ENCODE data around the gene MRPS23.
A peak's percentile ranks its signal among the peaks of the same experiment; 100 is the strongest.

MRPS23 gene

DNA sequence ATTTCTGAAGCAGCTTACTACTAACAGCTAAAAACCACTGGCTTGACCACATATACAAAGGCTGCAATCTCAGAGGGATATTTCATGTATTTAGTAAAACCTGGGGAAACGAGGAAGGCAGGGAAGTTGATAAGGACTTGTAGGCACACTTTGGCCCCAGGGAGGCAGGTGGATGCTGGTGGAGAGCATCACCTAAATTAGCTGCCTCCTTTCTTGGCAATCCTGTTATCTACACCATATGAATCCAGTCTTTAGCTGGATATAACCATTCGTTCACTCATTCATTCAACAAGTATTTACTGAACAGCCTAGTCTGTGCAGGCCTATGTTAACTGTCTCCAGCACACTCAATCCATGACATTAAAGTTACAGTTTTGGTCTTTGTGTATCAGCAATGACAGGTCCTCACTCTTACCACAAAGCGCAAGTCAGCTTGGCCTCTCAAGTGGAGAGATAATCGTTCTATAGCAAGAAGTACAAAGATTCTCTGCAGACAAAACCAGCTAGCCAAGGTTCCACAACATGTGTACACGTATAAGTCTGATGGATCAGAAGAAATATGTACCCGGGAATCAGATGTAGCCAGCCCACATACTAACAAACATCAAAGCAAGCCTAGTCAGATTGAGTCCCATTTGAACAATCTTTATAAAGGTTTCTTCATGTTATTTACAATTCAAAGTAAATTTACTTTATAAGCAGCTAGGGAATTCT lies 10.8 kb downstream of the MRPS23 start:
- DNase-seq (ENCODE audit: low read depth in 2 of 3, low spot score in 1 of 3), result no peak

DNA sequence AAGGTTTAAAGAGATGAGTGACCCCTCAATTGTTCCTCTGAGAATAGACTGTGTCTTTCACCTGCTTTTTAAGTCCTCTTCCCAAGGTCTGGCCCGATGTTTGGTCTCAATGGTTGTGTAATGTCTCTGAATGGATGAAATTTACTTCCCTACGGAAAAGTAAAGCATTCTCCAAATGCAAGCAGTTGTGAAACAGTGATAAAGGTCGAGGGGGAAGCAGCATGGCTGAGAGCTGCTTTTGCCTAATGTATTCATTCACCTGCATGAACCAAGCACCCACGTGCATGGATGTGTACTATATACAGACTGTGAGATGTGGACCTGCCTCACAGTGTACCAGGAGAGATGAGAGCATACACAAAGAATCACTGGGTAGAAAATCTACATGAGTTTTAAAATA lies 11.4 kb downstream of the MRPS23 start:
- DNase-seq (ENCODE audit: low read depth in 2 of 3, low spot score in 1 of 3), result no peak

DNA sequence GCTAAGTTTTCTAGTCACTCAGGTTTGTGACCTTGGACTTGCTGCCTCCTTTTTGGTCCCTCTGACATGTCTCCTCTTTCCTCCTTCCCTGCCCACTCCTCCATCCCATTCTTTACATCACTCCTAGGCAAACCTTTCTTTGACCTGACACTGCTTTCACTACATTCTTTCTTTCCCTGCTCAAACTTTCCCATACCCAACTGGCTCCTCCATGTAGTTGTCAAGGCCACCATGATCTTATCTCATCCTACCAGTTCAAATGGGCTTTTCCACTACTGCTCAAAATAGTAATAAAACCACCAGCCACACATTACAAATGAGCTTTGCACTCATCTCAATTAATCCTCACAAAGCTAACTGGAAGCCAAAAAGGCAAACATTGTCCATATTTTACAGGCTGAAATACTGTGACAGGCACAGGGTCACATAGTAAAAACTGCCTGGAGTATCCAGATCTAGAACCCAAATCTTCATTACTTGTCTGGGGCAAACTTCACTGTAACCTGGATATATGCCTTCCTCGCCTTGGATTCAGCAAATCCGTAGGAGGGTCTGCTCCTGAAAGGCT lies 14.4 kb downstream of the MRPS23 start:
- no peak for DNase-seq (ENCODE audit: low read depth in 2 of 3, low spot score in 1 of 3)

DNA sequence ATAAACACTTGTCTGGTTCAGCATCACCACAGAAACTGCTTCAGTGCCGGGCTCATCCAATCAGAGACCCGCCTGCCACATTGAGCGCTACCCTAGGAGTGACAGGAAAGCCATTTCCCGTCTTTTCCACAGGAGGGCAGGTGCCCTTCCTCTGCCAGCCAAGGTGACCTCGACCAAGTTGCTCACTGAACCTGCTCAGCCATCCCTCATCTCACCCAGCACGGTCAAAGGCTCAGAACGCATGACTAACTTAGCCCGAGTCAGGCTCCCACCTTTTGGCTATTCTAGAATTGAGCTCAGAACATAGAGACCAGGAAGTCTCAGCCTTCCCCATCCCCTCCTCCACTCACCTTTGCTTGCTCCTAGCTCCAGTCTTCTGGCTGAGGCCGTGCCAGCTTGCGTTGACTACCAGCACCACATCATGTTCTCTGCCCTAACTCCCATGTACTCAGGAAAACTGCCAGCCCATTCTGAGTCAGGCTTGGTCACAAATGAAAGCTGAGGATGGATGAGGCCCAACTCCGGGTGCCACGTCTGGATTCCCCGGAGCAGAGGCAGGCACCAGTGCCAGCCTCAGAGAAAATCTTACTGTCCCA lies 15.6 kb downstream of the MRPS23 start:
- no peak for DNase-seq (ENCODE audit: low read depth in 2 of 3, low spot score in 1 of 3)

DNA sequence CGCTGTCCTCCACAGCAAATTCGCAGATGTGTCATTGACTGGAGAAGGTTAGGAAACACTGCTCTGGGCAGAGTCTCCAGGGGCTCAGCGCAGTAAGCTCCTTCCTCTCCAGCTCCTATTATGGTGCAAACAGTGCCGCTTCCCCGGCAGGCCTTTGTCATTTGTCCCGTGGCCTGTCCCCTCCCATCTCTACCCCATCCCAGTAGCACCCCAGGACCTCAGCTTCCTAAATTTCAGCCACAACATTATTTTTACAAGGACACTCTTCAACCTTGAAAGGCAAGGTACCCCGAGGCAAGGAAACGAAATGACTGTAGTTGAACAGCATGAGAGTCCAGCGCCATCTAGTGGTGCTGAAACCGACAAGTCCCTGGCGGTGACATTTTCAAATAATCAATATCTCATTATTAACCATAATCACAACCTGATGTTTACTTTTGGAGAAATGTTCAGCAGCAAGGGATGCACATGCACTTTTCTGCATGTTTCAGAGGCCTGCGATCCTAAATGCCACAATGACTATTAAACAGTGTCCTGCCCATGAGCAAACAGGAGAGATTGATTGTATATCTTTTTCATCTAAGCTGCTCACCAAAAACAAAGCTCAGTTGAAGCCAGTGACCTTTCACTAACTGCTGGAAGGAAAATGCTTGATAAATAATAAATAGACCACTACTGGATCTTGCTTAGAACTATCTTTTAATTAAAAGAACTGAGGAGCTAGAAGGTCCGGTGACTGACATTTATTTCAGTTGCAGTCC lies 16.5 kb downstream of the MRPS23 start:
- peak in 2 of 3 donors; percentile 51 to 70 for DNase-seq (ENCODE audit: low read depth in 2 of 3, low spot score in 1 of 3)

DNA sequence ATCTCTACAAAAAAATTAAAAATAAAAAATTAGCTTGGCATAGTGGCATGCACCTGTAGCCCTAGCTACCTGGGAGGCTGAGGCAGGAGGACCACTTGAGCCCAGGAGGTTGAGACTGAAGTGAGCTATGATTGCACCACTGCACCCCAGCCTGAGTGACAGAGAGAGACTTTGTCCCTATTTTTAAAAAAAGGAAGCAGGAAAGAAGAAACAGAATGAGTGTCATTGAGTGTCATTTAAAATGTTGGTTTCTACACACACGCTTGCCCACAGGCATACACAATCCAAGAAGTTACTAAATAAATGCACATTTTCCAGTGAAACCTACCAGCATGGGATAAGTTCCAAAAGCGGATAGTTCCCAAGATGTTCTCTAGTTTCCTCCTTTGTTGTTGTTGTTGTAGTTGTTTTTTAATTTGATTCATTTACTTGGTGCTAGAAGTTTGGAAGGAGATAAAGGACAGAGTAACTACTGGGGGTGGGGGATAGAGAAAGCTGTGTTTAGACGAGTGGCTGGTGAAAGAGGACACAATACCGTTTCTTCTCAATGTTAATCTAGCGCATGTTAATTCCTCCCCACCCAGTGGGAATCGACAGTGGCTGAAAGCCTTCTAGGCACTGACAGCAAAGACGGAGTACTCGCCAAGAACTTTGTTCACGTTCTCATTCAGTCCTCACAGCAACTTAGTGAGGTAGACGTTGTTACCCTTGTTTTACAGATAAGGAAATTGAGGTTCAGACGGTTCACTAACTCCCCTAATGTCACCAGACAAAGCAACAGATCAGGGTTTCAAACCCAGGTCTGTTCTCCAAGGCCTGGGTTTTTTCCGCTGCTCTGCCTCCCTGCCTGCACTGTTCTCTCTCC lies 17.3 kb downstream of the MRPS23 start:
- DNase-seq (ENCODE audit: low read depth in 2 of 3, low spot score in 1 of 3), result no peak

DNA sequence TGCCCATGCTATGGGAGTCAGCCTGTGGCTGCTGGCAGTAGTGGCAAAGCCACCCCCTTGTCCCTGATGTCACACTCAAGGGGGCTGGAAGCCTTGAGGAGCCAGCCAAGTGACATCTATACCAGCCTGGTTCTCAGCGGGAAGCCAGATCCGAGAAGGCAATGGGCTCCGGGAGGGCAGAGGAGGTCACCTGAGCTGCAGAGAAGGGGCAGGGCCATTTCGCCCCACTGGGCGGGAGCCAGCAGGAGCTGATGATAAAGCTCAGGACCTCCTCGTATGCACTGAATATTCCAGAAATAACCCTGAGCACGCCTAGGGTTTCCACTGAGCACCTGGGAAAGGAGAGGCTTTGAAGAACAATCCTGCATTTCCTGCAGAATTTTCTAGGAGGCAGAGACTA lies 19.0 kb downstream of the MRPS23 start:
- no peak for DNase-seq (ENCODE audit: low read depth in 2 of 3, low spot score in 1 of 3)

DNA sequence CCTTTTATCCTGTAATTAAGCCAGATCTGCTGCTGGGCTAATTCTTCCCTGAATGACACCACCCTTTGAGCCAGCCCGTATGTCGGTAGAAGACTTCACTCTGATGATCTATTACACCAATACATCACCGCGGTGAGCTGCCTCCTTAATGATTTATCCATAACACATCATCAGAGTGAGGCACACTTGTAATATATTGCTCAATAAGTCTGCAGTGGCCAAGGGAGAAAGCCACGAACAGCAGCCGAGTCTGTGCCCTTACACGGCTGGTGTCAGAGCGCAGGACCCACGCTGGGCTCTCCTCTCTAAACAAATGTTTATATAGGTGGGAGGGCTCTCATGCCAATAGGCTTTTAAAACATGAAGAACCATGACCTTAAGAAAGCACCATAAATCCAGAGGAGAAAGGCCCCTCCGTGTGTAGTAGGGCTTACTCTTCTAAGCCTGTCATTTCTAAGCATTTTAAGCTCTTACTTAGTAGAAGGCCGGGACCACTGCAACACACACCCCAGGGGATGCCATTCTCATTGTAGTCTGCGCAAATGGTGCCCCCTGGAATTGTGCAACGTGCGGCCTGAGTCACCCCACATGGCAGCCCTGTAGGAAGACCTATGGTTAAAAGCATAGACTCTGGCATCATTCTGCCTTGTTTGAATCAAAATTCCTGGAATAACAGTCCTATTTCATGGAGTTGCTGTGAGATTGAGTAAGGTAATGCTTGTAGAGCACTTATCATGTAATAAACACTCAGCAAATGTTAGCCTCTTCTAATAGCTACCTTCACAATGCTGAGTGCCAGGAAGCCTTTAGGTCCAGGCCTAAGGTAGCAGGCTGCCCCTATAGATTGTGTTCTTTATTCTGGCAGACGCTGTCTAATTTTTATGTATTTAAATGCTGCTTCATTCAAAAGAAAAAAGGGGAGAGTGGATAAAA lies 26.1 kb downstream of the MRPS23 start:
- no peak for DNase-seq (ENCODE audit: low read depth in 2 of 3, low spot score in 1 of 3)

DNA sequence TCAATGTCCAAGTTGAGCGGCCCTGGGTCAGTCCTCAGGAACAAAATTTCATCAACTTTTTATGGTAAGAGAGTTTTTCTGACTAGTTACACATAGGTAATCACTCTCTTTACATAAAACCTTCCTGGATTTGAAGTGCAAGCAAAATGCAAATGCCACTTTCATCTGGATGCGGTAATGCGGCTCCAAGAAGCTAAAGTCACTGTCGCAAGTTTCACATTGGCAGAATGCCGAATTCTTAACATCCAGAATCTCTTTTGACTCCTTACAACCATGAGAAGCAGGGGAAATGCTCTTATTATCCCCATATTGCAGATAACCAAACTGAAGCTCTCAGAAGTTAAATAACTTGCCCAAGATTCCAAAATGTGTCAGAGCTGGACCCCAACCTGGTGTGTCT lies 30.0 kb downstream of the MRPS23 start:
- no peak for DNase-seq (ENCODE audit: low read depth in 2 of 3, low spot score in 1 of 3)

DNA sequence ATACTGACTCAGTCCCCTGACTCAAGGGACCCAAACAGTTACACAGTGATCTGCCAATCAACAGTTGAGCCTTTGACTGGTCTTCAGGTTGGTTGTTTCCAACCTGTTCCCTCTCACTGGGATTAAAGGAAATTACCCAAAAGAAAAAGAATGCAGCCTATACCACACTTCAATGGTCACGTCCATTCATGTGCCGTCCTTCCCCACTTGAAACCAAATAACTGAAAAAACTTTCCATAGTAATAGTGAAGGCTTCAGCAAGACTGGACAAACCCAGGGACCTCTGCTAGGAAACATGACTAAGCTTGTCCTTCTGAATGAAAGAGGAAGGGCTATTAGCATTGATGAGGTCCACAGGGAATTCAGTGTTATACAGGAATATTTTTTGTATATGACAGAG lies 30.6 kb downstream of the MRPS23 start:
- DNase-seq (ENCODE audit: low read depth in 2 of 3, low spot score in 1 of 3), result no peak

DNA sequence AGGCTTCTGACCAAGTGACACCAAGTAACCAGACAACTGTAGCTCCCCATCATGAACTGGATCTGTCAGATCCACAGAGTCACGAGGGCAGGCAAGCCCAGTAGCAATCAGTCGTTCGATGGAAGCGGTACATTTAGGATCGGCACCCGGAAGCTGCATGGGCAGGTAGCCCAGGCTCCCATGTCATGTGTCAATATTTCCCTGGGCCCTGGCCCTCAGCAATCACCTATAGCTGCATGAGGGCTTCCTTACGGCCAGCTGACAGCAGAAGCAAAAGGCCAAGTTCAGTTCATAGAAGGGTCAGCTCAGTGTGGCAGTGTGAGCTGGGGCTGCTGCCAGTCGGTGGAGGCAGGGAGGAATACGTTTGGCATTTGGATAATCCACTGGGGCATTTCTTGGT lies 31.8 kb downstream of the MRPS23 start:
- DNase-seq (ENCODE audit: low read depth in 2 of 3, low spot score in 1 of 3), result no peak

DNA sequence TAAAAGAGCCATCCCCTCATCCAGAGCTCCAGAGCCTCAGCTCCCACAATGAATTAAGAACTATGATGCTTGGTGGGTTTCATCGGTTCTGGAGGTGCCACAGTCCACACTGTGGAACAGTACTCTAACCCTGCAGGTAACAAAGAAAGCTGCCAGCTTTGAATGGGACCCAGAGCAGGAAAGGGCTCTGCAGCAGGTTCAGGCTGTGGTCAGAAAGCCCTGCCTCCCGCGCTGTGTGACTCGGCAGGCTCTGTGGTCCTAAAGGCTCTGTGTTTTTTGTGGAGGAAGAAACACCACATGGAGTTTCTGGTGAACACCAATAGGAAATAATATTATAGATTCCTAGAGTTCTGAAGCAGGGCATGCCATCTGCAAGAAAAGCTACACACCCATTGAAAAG lies 32.5 kb downstream of the MRPS23 start:
- no peak for DNase-seq (ENCODE audit: low read depth in 2 of 3, low spot score in 1 of 3)

DNA sequence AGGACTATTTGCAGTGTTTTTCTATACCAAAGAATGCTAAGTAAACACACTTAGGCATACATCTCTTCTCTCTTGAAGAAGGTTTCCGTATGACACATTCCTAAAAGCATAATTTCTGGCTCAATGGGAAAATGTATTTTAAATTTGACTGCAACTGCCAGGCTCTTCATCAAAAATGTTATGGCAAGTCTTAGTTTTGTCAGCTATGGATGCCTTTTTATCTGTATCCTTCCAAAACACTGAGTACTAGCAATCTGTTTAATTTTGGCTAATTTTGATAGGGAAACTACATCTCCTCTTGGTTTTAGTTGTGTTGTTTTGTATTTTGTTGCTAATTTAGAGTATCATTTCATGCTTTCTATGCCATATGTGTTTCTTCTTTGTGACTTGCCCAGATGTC lies 35.4 kb downstream of the MRPS23 start:
- DNase-seq (ENCODE audit: low read depth in 2 of 3, low spot score in 1 of 3), result no peak

DNA sequence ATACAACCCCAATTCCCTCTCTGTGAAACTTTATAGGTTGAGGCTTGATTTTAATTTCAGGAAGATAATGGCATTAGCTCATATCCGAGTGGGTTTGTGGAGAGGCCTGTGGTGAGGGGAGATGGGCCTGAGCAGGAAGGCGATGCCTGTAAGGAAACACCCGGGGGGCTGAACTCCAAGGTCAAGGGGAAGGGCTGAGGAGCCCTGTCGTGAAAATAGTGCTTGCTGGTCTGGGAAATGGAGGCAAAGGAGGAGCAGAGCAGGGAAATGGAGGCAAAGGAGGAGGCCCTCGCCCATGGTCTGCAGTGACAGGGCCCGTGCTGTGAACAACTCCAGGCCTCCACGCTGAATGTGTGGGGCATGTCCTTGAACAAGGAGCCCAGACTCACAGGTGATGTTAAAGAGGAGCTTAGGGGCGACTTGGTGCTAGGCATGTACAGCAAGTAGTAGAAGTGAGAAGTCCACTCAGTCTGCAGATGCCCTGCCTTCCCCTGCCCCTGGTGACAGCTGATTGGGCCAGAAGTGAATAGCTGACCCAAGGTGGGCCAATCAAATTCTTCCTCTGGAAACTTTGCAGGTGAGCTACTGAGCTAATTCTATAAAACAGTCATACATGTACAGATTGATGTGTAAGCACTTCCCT lies 38.1 kb downstream of the MRPS23 start:
- no peak for DNase-seq (ENCODE audit: low read depth in 2 of 3, low spot score in 1 of 3)

DNA sequence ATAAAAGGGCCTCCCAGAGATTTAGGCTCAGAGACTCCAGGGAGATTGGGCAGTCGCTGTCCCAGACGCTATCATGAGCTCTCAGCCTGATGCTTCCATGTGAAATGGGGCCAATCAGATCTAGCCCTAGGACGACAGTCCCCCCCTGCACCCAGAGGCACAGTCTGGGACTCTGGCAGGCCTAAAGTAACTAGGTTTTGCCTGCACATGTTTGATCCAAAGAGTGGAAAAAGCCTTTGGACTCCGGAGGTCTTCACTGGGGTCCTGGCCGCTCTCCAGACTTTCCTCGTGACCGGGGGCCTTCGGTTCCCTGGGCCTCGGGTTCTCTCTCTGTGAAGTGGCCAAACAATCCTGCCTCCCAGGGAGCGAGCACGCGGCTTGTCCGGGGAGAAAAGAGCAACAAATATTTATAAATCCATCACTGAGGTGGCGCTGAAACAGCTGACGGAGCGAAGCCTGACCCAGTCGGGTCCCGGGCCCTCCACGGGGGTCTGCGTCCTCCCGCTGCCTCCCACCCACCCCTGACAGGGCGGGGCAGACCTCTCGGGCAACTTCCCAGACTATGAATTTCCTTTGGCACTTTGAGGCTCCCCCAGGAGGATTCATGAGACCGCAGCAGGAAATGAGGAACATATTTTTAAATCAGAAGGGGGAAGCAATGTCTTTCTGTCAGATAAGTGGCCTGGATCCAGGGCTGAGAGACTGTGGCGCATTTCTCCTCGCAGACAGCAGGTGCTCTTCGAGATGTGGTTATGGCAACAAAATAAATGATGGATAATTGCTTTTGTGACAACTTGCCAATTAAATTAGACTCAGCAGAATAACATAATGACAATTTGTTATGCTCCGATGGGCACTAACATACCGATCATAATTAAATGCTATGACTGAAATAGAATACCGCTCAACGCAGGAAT lies 38.9 kb downstream of the MRPS23 start:
- DNase-seq (ENCODE audit: low read depth in 2 of 3, low spot score in 1 of 3), result no peak

DNA sequence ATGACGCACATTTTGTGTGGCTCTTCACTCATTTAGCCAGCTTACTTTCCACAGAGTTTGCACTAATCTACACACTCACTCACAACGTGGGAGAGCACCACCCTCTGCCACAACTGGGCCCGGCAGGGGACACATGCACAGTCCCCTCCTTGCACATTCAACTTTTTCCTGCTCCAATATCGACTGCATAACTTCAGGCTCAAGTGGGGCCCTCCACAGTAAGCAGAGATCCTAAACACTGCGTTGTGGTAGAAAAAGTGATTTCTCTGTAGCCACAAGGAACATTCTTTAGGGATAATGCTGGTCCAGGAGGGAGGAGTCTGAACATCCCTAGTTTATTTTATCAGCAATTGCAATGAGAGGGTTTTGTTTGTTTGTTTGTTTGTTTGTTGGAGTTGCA lies 40.0 kb downstream of the MRPS23 start:
- no peak for DNase-seq (ENCODE audit: low read depth in 2 of 3, low spot score in 1 of 3)

DNA sequence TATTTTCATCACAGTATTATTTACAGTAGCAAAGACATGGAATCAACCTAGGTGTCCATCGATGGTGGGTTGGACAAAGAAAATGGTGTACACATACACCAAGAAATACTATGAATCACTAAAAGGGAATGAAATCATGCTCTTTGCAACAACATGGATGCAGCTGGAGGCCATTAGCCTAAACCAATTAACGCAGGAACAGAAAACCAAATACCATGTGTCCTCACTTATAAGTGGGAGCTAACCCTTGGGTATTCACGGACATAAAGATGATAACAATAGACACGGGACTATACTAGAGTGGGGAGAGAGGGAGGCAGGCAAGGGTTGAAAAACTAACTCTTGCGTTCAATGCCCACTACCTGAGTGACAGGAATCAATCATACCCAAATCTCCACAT lies 41.0 kb downstream of the MRPS23 start:
- no peak for DNase-seq (ENCODE audit: low read depth in 2 of 3, low spot score in 1 of 3)

DNA sequence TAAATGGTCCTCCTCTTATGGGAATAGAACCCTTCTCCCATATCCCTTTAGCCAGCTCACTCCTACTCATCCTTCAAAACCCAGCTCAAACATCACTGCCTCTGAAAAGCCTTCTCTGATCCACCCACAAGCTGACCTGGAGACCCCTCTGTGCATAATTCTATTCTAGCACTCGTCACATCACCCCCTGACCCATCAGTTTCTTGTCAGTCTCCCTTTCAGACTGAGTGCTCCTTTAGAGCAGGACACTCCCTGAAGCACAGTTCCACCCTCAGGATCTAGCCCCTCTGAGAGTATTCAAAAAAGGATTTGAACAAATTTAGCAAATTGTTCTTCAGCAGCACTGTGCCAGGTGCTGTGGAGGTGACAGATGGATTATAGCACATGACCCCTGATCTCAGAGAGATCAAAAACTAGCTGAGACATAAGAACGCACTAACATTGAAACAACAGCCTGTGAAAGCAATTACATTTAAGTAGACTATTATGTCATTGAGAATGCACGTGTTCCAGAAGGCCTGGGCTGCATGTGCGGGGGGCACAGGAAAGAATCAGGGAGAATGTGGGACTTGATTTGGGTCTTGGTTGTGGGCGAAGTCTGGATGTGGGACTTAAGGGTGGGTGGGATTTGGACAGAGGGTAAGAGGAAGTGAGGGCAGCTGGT lies 43.5 kb downstream of the MRPS23 start:
- DNase-seq (ENCODE audit: low read depth in 2 of 3, low spot score in 1 of 3), result no peak

Measured in stimulated activated CD4-positive, alpha-beta T cell treated with anti-CD3 and anti-CD28 coated beads, Interleukin-12 subunit alpha, Interleukin-12 subunit beta, amount 100 ng/mL, for 48 hours (primary cell).